A549 (cell line): ENCODE data around the gene TDRD3.

Experiments used
- BHLHE40 ChIP-seq: IDR thresholded peaks from 2 replicates; pipeline ENCODE4 v1.6.1; 2012; ENCODE audit warnings: low read depth, low read length, inconsistent platforms
- CTCF ChIP-seq: fragments of >200 bp; sonication (Bioruptor Twin); formaldehyde crosslinking; IDR thresholded peaks from 3 replicates; pipeline ENCODE4 v1.5.1; 2016
- E2F6 ChIP-seq: IDR thresholded peaks from 2 replicates; pipeline ENCODE4 v1.6.1; 2012; ENCODE audit warnings: low read depth, borderline replicate concordance
- EP300 ChIP-seq, 2 experiments: fragments of >200 bp; sonication (Bioruptor Twin); formaldehyde crosslinking; IDR thresholded peaks; 2 replicates in 1 of 2; 3 replicates in 1 of 2; pipeline ENCODE4 v1.6.1; 2016 to 2017
- KDM1A ChIP-seq: fragments of 200-600 bp; sonication (generic); IDR thresholded peaks from 2 replicates; pipeline ENCODE4 v1.6.1; 2016; ENCODE audit warnings: low read depth, mild to moderate bottlenecking
- MAFK ChIP-seq: fragments of 450-650 bp; IDR thresholded peaks from 2 replicates; pipeline ENCODE4 v1.6.1; 2014; ENCODE audit not compliant: partially characterized antibody
- MYC ChIP-seq: IDR thresholded peaks from 2 replicates; pipeline ENCODE4 v1.6.1; 2012; ENCODE audit warnings: mild to moderate bottlenecking, inconsistent platforms, low read length, improper control_type of control experiment, borderline replicate concordance
- NFE2L2 ChIP-seq: fragments of 150-350 bp; conservative IDR thresholded peaks from 2 replicates; pipeline ENCODE4 v1.6.1; 2014; ENCODE audit warnings: low read length
- POLR2A ChIP-seq: IDR thresholded peaks from 2 replicates; pipeline ENCODE4 v1.6.1; 2012; ENCODE audit warnings: mild to moderate bottlenecking, low read length
- POLR2AphosphoS2 ChIP-seq: conservative IDR thresholded peaks from 2 replicates; pipeline ENCODE4 v1.6.1; 2012; ENCODE audit warnings: low read length, improper control_type of control experiment, inconsistent platforms
- RFX5 ChIP-seq: fragments of 450-650 bp; IDR thresholded peaks from 2 replicates; pipeline ENCODE4 v1.7.1; 2014; ENCODE audit warnings: antibody characterized with exemption, mild to moderate bottlenecking, moderate library complexity
- TP53 ChIP-seq: fragments of 250-450 bp; sonication (Bioruptor Pico); IDR thresholded peaks from 2 replicates; pipeline ENCODE4 v1.5.0; 2021; ENCODE audit warnings: mild to moderate bottlenecking, moderate library complexity
- ZNF302 ChIP-seq: fragments of 250-450 bp; sonication (Bioruptor Pico); IDR thresholded peaks from 2 replicates; pipeline ENCODE4 v1.9.0; 2021; ENCODE audit warnings: inconsistent platforms, mild to moderate bottlenecking, moderate library complexity

GRCh38 chr13:60491531-60491930, 94.5 kb downstream of the TDRD3 start:
- TF ChIP-seq BHLHE40, result no peak
- TF ChIP-seq KDM1A, result no peak
- TF ChIP-seq ZNF302 (CRISPR knock-in tag), result no peak
- TF ChIP-seq CTCF, result no peak
- no peak for TF ChIP-seq POLR2A
- no peak for TF ChIP-seq EP300 (IDR thresholded peaks at IDR 0.05)
- no peak for TF ChIP-seq E2F6
- TF ChIP-seq MYC, result no peak
- TF ChIP-seq POLR2AphosphoS2, result no peak
- TF ChIP-seq RFX5, result no peak
- no peak for TF ChIP-seq NFE2L2
- no peak for TF ChIP-seq TP53 (CRISPR knock-in tag)
- TF ChIP-seq MAFK, result no peak
